HepG2 (cell line): ENCODE measurements around the gene IKZF5. TPM values are rescaled to one million over a fixed set of nuclear protein-coding genes. Genes with fewer than 3 reads are reported as not detected.

Source experiments
- ATAC-seq: fragments of 200-7000 bp; cut with Tn5 transposase; 3 replicates; pipeline ENCODE4 v1.9.1; 2020; ENCODE audit warnings: mild to moderate bottlenecking, moderate library complexity
- BruUV-seq: library from RNA; stranded (reverse); fragments of 400-500 nt; replicated peaks from 2 replicates; lab custom pipeline; 2021; lab: Mats Ljungman, UMichigan
- CTCF ChIA-PET: fragments of 300-600 bp; formaldehyde crosslinking; extraction: SDS; loops from one replicate; lab custom pipeline; 2021; ENCODE audit warnings: low total read pairs, inconsistent platforms, low intra/inter-chr PET ratio; lab: Yijun Ruan, JAX
- POLR2A ChIA-PET: fragments of 350-600 bp; sonication (Branson Sonifier 250); formaldehyde crosslinking; loops from one replicate; lab custom pipeline; 2020; ENCODE audit warnings: antibody characterized with exemption, inconsistent platforms; lab: Yijun Ruan, JAX
- DNase-seq: peaks from one replicate; pipeline ENCODE4 v3.0.0-alpha.2; 2015; ENCODE audit warnings: low spot score
- FAIRE-seq: peaks from 3 replicates; lab custom pipeline; 2011; peaks lifted over from hg19 to GRCh38; lab: Jason Lieb, UNC
- H2AFZ ChIP-seq: one replicate; pipeline ENCODE4 v1.6.1; 2011; ENCODE audit warnings: low read length, inconsistent platforms
- H3K27ac ChIP-seq: fragments of 300-600 bp; 3 replicates; pipeline ENCODE4 v1.8.0; 2011; ENCODE audit warnings: mixed run types, mild to moderate bottlenecking, mixed read lengths, low read length, inconsistent platforms; ENCODE audit not compliant: insufficient read depth; ENCODE audit errors: extremely low read length
- H3K27me3 ChIP-seq, 2 experiments: fragments of 200-600 bp in 1 of 2; 2 replicates in 1 of 2; 3 replicates in 1 of 2; pipeline versions ENCODE4 v1.6.0 to v1.8.0; 2011; ENCODE audit warnings: low read length in 2 of 2, mild to moderate bottlenecking in 2 of 2, moderate library complexity in 2 of 2, inconsistent platforms in 1 of 2; ENCODE audit not compliant: insufficient read depth in 2 of 2, control insufficient read depth in 1 of 2
- H3K36me3 ChIP-seq, 2 experiments: fragments of 200-600 bp in 1 of 2; replicated peaks in 1 of 2; 2 replicates in 1 of 2; 3 replicates in 1 of 2; pipeline versions ENCODE4 v1.5.1 to v1.8.0; 2011; ENCODE audit warnings: low read length in 2 of 2, inconsistent platforms in 1 of 2; ENCODE audit not compliant: insufficient read depth in 2 of 2, control insufficient read depth in 1 of 2
- H3K4me1 ChIP-seq: 2 replicates; pipeline ENCODE4 v1.5.1; 2012; ENCODE audit warnings: low read length, inconsistent platforms; ENCODE audit not compliant: insufficient read depth
- H3K4me2 ChIP-seq: 2 replicates; pipeline ENCODE4 v1.6.0; 2011; ENCODE audit warnings: low read depth, low read length, inconsistent platforms
- H3K4me3 ChIP-seq, 3 experiments: fragments of 200-600 bp in 1 of 3; sonication (generic), shearing (Covaris generic) in 1 of 3; replicated peaks in 1 of 3; 2 replicates each; pipeline ENCODE4 v1.5.1; 2011 to 2016; ENCODE audit warnings: low read length in 3 of 3, inconsistent platforms in 2 of 3, low read depth in 2 of 3, mild to moderate bottlenecking in 2 of 3, control low read depth in 1 of 3, mixed read lengths in 1 of 3; ENCODE audit not compliant: insufficient read depth in 1 of 3
- H3K79me2 ChIP-seq: one replicate; pipeline ENCODE4 v1.6.1; 2011; ENCODE audit warnings: low read length, inconsistent platforms; ENCODE audit not compliant: insufficient read depth
- H3K9ac ChIP-seq: 2 replicates; pipeline ENCODE4 v1.6.0; 2011; ENCODE audit warnings: mild to moderate bottlenecking, low read depth, low read length, inconsistent platforms; ENCODE audit not compliant: insufficient read depth
- H3K9me3 ChIP-seq: 2 replicates; pipeline ENCODE4 v1.5.1; 2012; ENCODE audit warnings: mild to moderate bottlenecking, low read length
- H4K20me1 ChIP-seq: 2 replicates; pipeline ENCODE4 v1.6.0; 2011; ENCODE audit warnings: inconsistent platforms, mild to moderate bottlenecking, low read length, moderate library complexity; ENCODE audit not compliant: insufficient read depth
- ATF7 ChIP-seq, 2 experiments: fragments of 450-650 bp in 1 of 2; sonication (generic) in 1 of 2; formaldehyde crosslinking in 1 of 2; IDR thresholded peaks; 2 replicates each; pipeline versions ENCODE4 v1.4.0 to v1.6.1; 2016 to 2020; ENCODE audit warnings: antibody characterized with exemption in 1 of 2, mild to moderate bottlenecking in 1 of 2, missing genetic modification reagents in 1 of 2
- CREB1 ChIP-seq, 2 experiments: fragments of 450-650 bp in 1 of 2; IDR thresholded peaks; 2 replicates each; pipeline ENCODE4 v1.6.1; 2016 to 2017; ENCODE audit warnings: control low read depth in 1 of 2, mild to moderate bottlenecking in 1 of 2, missing compliant biosample characterization in 1 of 2, missing genetic modification characterization in 1 of 2
- KDM5B ChIP-seq: sonication (generic); formaldehyde crosslinking; IDR thresholded peaks from 2 replicates; pipeline ENCODE4 v1.4.0; 2020; ENCODE audit warnings: missing genetic modification reagents, mild to moderate bottlenecking, borderline replicate concordance
- STAG1 ChIP-seq: sonication (generic); formaldehyde crosslinking; IDR thresholded peaks from 2 replicates; pipeline ENCODE4 v1.4.0; 2020; ENCODE audit warnings: missing genetic modification reagents
- WGBS: methylation state at CpG from one replicate; pipeline ENCODE4 v1.1.6; 2017; ENCODE audit warnings: low lambda C conversion rate; 5-methylcytosine and 5-hydroxymethylcytosine counted together
- in situ Hi-C: cut with HindIII; loops from 2 replicates; pipeline ENCODE4 v1.10.0; 2017; ENCODE audit warnings: low pct_unique_long_range_greater_than_20kb; ENCODE audit not compliant: extremely low pct_ligation_motif_present
- intact Hi-C: fragments of 100-400 bp; cut with micrococcal nuclease; formaldehyde crosslinking; loops from one replicate; pipeline ENCODE4 v1.10.0; 2022; ENCODE audit not compliant: unreplicated experiment
- polyA plus RNA-seq, 8 experiments: library from polyadenylated mRNA; depleted of rRNA in 3 of 8; stranded (reverse) in 7 of 8; unstranded in 1 of 8; fragments of >200 nt; fragmentation: Illumina TruSeq in 4 of 8; extraction: Trizol in 4 of 8; gene quantifications; 2 replicates each; pipeline versions ENCODE4 v1.2.1 to v1.2.3, GENCODE V29; 2011 to 2016; ENCODE audit warnings: low read depth in 4 of 8, missing spikeins in 1 of 8, mixed read lengths in 1 of 8; ENCODE audit not compliant: insufficient read depth in 1 of 8
- total RNA-seq, 5 experiments: library from RNA; depleted of rRNA; stranded (reverse); fragments of >200 nt; fragmentation: Illumina TruSeq; extraction: Trizol; gene quantifications; 2 replicates each; pipeline ENCODE4 v1.2.3, GENCODE V29; 2016; ENCODE audit warnings: low read depth in 1 of 5
- TF ChIP-seq, protein P1 (sequence below): sonication (generic); formaldehyde crosslinking; IDR thresholded peaks from 2 replicates; pipeline ENCODE4 v1.5.0; 2020; ENCODE audit warnings: mild to moderate bottlenecking, missing genetic modification reagents, moderate library complexity

The IKZF5 gene
- total and polyA plus RNA-seq, 2 of the 13 experiments (the other 11 are each of a cell fraction or from before 2014, with no cell fraction given), result 3.7 to 12.0 TPM

- Histone ChIP-seq H3K36me3 (peaks cover 23 to 63% of the 10 kb centered on the region in 2 experiments), H3K9ac (no peak overlapping the region), H2AFZ (no peak overlapping the region)
- no peak for FAIRE-seq
- TF ChIP-seq ATF7 (IDR thresholded peaks at IDR 0.05), result 0 out of 2 replicates have a peak, but pooled peaks have one; percentile 5
- no peak for TF ChIP-seq ATF7 (CRISPR knock-in tag; IDR thresholded peaks at IDR 0.05)
- no peak for TF ChIP-seq CREB1 (IDR thresholded peaks at IDR 0.05)
- TF ChIP-seq CREB1 (CRISPR knock-in tag; IDR thresholded peaks at IDR 0.05), result no peak
- TF ChIP-seq, all 625 proteins: peak for 1
- POLR2A ChIA-PET, result no interaction called here
- H3K4me2 ChIP-seq, result no peak overlapping the region
- H3K9me3 ChIP-seq, result no peaks in the 10 kb centered on the region
- in situ Hi-C loops, result loop anchor here (10.0 kb wide), 2 partner anchors 339 to 519 kb away; no protein-coding TSS in a partner anchor
- no TSS peak for BruUV-seq
- no peaks in the 10 kb centered on the region for H3K79me2 ChIP-seq
- no peak overlapping the region for H3K27ac ChIP-seq
- no peak overlapping the region for H3K4me3 ChIP-seq
- no peaks in the 10 kb centered on the region for H3K27me3 ChIP-seq
- 96% methylated on average over 4 of the region's 4 CpGs for WGBS
- CTCF ChIA-PET, result no interaction called here
- 0 out of 2 replicates have a peak, but pooled peaks cover 5% of the 10 kb centered on the region for H3K4me1 ChIP-seq
- no peak for DNase-seq
- ATAC-seq, result no peak
- H4K20me1 ChIP-seq, result no peaks in the 10 kb centered on the region
- intact Hi-C loops, result no loop called here
Measured at GRCh38 chr10:123045961-123046731, 37.6 kb upstream of the IKZF5 start.

DNA sequence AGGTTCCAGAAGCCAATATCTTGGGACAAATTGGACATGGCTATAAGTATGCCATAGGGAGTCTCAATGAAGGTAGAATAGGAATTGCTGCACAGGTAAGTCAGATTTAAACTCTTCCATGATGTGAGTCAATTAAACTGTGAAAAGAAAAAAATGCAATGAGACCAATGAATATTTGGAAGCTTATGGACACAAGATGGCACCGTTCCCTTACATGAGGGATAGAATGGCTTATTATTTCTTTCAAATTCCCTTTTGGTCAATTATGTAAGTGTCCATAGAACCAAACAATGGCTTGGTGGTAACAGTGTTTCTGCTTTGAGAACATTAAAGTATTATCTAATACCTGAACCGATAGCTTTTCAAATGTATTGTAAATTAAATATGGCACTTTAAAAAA, 35.8 kb upstream of the IKZF5 start:
- H3K79me2 ChIP-seq, result no peaks in the 10 kb centered on the region
- H3K36me3 ChIP-seq, result peaks cover 22 to 58% of the 10 kb centered on the region in 2 experiments
- TF ChIP-seq KDM5B (CRISPR knock-in tag) (no peak), STAG1 (peak; percentile 41)
- TF ChIP-seq, protein P1, sequence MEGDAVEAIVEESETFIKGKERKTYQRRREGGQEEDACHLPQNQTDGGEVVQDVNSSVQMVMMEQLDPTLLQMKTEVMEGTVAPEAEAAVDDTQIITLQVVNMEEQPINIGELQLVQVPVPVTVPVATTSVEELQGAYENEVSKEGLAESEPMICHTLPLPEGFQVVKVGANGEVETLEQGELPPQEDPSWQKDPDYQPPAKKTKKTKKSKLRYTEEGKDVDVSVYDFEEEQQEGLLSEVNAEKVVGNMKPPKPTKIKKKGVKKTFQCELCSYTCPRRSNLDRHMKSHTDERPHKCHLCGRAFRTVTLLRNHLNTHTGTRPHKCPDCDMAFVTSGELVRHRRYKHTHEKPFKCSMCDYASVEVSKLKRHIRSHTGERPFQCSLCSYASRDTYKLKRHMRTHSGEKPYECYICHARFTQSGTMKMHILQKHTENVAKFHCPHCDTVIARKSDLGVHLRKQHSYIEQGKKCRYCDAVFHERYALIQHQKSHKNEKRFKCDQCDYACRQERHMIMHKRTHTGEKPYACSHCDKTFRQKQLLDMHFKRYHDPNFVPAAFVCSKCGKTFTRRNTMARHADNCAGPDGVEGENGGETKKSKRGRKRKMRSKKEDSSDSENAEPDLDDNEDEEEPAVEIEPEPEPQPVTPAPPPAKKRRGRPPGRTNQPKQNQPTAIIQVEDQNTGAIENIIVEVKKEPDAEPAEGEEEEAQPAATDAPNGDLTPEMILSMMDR (CRISPR knock-in tag), result 0 out of 2 replicates have a peak, but pooled peaks have one; percentile 19
- no peak overlapping the region for H3K4me2 ChIP-seq
- no peak for DNase-seq
- BruUV-seq, result no TSS peak
- no peak for FAIRE-seq
- no peaks in the 10 kb centered on the region for H4K20me1 ChIP-seq
- ATAC-seq, result no peak
- intact Hi-C loops, result loop anchor here (5.0 kb wide), 1 partner anchor 338 kb away; no protein-coding TSS in a partner anchor
- H3K27me3 ChIP-seq, result no peaks in the 10 kb centered on the region
- 98% methylated on average over 2 of the region's 2 CpGs for WGBS
- no peaks in the 10 kb centered on the region for H3K9me3 ChIP-seq
- CTCF ChIA-PET, result interaction anchor here (2.0 kb wide), 1 partner anchor 515 kb away, joined by 15 read pairs; no protein-coding TSS in a partner anchor
- H3K4me1 ChIP-seq, result peaks cover 9% of the 10 kb centered on the region
- POLR2A ChIA-PET, result no interaction called here
- H3K27ac ChIP-seq, result no peak overlapping the region
- no peak overlapping the region for H3K4me3 ChIP-seq
- in situ Hi-C loops, result loop anchor here (10.0 kb wide), 2 partner anchors 340 to 520 kb away; no protein-coding TSS in a partner anchor
- no peak overlapping the region for H2AFZ ChIP-seq
- no peak overlapping the region for H3K9ac ChIP-seq
